Measurements from ENCODE around the gene KIAA0753.

- TF ChIP-seq, protein P1, sequence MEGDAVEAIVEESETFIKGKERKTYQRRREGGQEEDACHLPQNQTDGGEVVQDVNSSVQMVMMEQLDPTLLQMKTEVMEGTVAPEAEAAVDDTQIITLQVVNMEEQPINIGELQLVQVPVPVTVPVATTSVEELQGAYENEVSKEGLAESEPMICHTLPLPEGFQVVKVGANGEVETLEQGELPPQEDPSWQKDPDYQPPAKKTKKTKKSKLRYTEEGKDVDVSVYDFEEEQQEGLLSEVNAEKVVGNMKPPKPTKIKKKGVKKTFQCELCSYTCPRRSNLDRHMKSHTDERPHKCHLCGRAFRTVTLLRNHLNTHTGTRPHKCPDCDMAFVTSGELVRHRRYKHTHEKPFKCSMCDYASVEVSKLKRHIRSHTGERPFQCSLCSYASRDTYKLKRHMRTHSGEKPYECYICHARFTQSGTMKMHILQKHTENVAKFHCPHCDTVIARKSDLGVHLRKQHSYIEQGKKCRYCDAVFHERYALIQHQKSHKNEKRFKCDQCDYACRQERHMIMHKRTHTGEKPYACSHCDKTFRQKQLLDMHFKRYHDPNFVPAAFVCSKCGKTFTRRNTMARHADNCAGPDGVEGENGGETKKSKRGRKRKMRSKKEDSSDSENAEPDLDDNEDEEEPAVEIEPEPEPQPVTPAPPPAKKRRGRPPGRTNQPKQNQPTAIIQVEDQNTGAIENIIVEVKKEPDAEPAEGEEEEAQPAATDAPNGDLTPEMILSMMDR (IDR thresholded peaks at IDR 0.05) = no peak
- no peak for TF ChIP-seq POLR2A (IDR thresholded peaks at IDR 0.05)
Measured at GRCh38 chr17:6669479-6670212, 29.1 kb upstream of the KIAA0753 start.
